Measurements from ENCODE around the gene CDC37. TPM values are rescaled to one million over a fixed set of nuclear protein-coding genes. Genes with fewer than 3 reads are reported as not detected.

CDC37 gene
- total RNA-seq (2014; rRNA removed): 311 and 327 TPM in 2 replicates
- polyA plus RNA-seq (2012): 285 TPM

GRCh38 chr19:10403137-10404021, at the start of gene CDC37:
TSS of gene CDC37 (minus strand) at chr19:10403542. CDS start at chr19:10403479, 63 bp downstream.
- DNase-seq (ENCODE audit: low read depth): peak; percentile 93

GRCh38 chr19:10450853-10451609, 47.7 kb upstream of the CDC37 start:
- DNase-seq (ENCODE audit: low read depth): no peak

GRCh38 chr19:10450191-10450852, 47.0 kb upstream of the CDC37 start:
- DNase-seq (ENCODE audit: low read depth): no peak

- no peak for DNase-seq (ENCODE audit: low read depth)
Observed at GRCh38 chr19:10449037-10449436, 45.7 kb upstream of the CDC37 start.

- no peak for DNase-seq (ENCODE audit: low read depth)
Observed at GRCh38 chr19:10442698-10443097, 39.4 kb upstream of the CDC37 start.

GRCh38 chr19:10439588-10439987, 36.2 kb upstream of the CDC37 start:
- DNase-seq (ENCODE audit: low read depth): no peak

GRCh38 chr19:10433131-10433536, 29.8 kb upstream of the CDC37 start:
- DNase-seq (ENCODE audit: low read depth): no peak

- no peak for DNase-seq (ENCODE audit: low read depth)
Observed at GRCh38 chr19:10432736-10433130, 29.4 kb upstream of the CDC37 start.

GRCh38 chr19:10431943-10432735, 28.8 kb upstream of the CDC37 start:
- DNase-seq (ENCODE audit: low read depth): no peak

- DNase-seq (ENCODE audit: low read depth): no peak
Observed at GRCh38 chr19:10431254-10431942, 28.1 kb upstream of the CDC37 start.

GRCh38 chr19:10430505-10431253, 27.3 kb upstream of the CDC37 start:
- no peak for DNase-seq (ENCODE audit: low read depth)

GRCh38 chr19:10428996-10429381, 25.6 kb upstream of the CDC37 start:
- DNase-seq (ENCODE audit: low read depth): no peak

GRCh38 chr19:10427169-10427568, 23.8 kb upstream of the CDC37 start:
- DNase-seq (ENCODE audit: low read depth): no peak

GRCh38 chr19:10424011-10424637, 20.8 kb upstream of the CDC37 start:
- peak; percentile 60 for DNase-seq (ENCODE audit: low read depth)

GRCh38 chr19:10422846-10423245, 19.5 kb upstream of the CDC37 start:
- DNase-seq (ENCODE audit: low read depth): no peak

- DNase-seq (ENCODE audit: low read depth): no peak
Observed at GRCh38 chr19:10422046-10422461, 18.7 kb upstream of the CDC37 start.

GRCh38 chr19:10421240-10422045, 18.1 kb upstream of the CDC37 start:
- DNase-seq (ENCODE audit: low read depth): no peak

- DNase-seq (ENCODE audit: low read depth): no peak
Observed at GRCh38 chr19:10420444-10421239, 17.3 kb upstream of the CDC37 start, which contains the start of gene PDE4A. TSS of gene PDE4A (plus strand) at chr19:10420538. CDS start at chr19:10420765, 227 bp downstream.
